Neural cell (in vitro differentiated cells): Measurements from ENCODE around the gene ZNF507. TPM values are rescaled to one million over a fixed set of nuclear protein-coding genes. Genes with fewer than 3 reads are reported as not detected.
"Not testable (repeated sequence)": the region's sequence is repeated elsewhere in the genome, so short reads cannot be mapped to it uniquely, and the experiment has no call there.

ENCODE experiments used
- H2AFZ ChIP-seq: fragments of 200-600, 300-800 bp; sonication (generic), shearing (Covaris generic); 2 replicates; pipeline ENCODE4 v1.6.0; 2014; ENCODE audit warnings: low read depth, mild to moderate bottlenecking, antibody characterized with exemption, low read length, moderate library complexity
- H3F3A ChIP-seq: fragments of 200-600 bp; shearing (Covaris generic); 2 replicates; pipeline ENCODE4 v1.6.1; 2016; ENCODE audit warnings: mild to moderate bottlenecking, moderate library complexity, mixed read lengths, antibody characterized with exemption, low read length; ENCODE audit not compliant: insufficient read depth, poor library complexity, severe bottlenecking
- H3K27ac ChIP-seq: fragments of 200-600, 300-800 bp; sonication (generic), shearing (Covaris generic); 2 replicates; pipeline ENCODE4 v1.5.1; 2014; ENCODE audit warnings: mild to moderate bottlenecking, low read length, moderate library complexity
- H3K27me3 ChIP-seq: fragments of 300-800, 200-600 bp; sonication (generic), shearing (Covaris generic); 2 replicates; pipeline ENCODE4 v1.6.0; 2014; ENCODE audit warnings: mild to moderate bottlenecking, low read depth, low read length, moderate library complexity; ENCODE audit not compliant: insufficient read depth
- H3K36me3 ChIP-seq: fragments of 300-800, 200-600 bp; sonication (generic), shearing (Covaris generic); 2 replicates; pipeline ENCODE4 v1.5.1; 2014; ENCODE audit warnings: mild to moderate bottlenecking, antibody characterized with exemption, low read length, moderate library complexity; ENCODE audit not compliant: insufficient read depth
- H3K4me2 ChIP-seq: fragments of 300-800, 200-600 bp; sonication (generic), shearing (Covaris generic); 2 replicates; pipeline ENCODE4 v1.6.0; 2014; ENCODE audit warnings: mild to moderate bottlenecking, low read length
- H3K4me3 ChIP-seq: fragments of 300-800, 200-600 bp; sonication (generic), shearing (Covaris generic); 2 replicates; pipeline ENCODE4 v1.5.1; 2014; ENCODE audit warnings: mild to moderate bottlenecking, low read length, moderate library complexity
- H3K79me2 ChIP-seq: fragments of 200-600 bp; shearing (Covaris generic); replicated peaks from 2 replicates; pipeline ENCODE4 v1.6.0; 2014; ENCODE audit warnings: mild to moderate bottlenecking, low read length, moderate library complexity; ENCODE audit not compliant: insufficient read depth
- H3K9ac ChIP-seq: fragments of 300-800, 200-600 bp; sonication (generic), shearing (Covaris generic); 2 replicates; pipeline ENCODE4 v1.6.1; 2016; ENCODE audit warnings: mild to moderate bottlenecking, low read length, mixed read lengths
- H3K9me2 ChIP-seq: fragments of 200-600 bp; shearing (Covaris generic); 2 replicates; pipeline ENCODE4 v1.6.1; 2016; ENCODE audit warnings: mild to moderate bottlenecking, low read length, mixed read lengths; ENCODE audit not compliant: insufficient read depth
- H3K9me3 ChIP-seq: fragments of 200-600, 300-800 bp; sonication (generic), shearing (Covaris generic); 2 replicates; pipeline ENCODE4 v1.6.1; 2016; ENCODE audit warnings: mild to moderate bottlenecking, mixed run types, low read length, moderate library complexity, mixed read lengths
- H4K20me1 ChIP-seq: fragments of 200-600 bp; shearing (Covaris generic); 2 replicates; pipeline ENCODE4 v1.6.1; 2016; ENCODE audit warnings: mild to moderate bottlenecking, mixed run types; ENCODE audit not compliant: insufficient read depth
- CTCF ChIP-seq: fragments of 450-650 bp; IDR thresholded peaks from 2 replicates; pipeline ENCODE4 v1.5.1; 2014; ENCODE audit warnings: antibody characterized with exemption, mild to moderate bottlenecking, moderate library complexity; ENCODE audit not compliant: poor library complexity, severe bottlenecking
- EP300 ChIP-seq: fragments of 450-650 bp; conservative IDR thresholded peaks from 2 replicates; pipeline ENCODE4 v1.6.1; 2014; ENCODE audit warnings: antibody characterized with exemption, mild to moderate bottlenecking, moderate library complexity; ENCODE audit not compliant: poor library complexity, severe bottlenecking
- MXI1 ChIP-seq: fragments of 450-650 bp; conservative IDR thresholded peaks from 2 replicates; pipeline ENCODE4 v1.6.1; 2014; ENCODE audit warnings: antibody characterized with exemption, mild to moderate bottlenecking; ENCODE audit not compliant: poor library complexity, severe bottlenecking
- POLR2AphosphoS5 ChIP-seq: IDR thresholded peaks from 2 replicates; pipeline ENCODE4 v1.6.1; 2012
- RAD21 ChIP-seq: fragments of 450-650 bp; conservative IDR thresholded peaks from 2 replicates; pipeline ENCODE4 v1.6.1; 2014; ENCODE audit warnings: antibody characterized with exemption, mild to moderate bottlenecking, moderate library complexity
- REST ChIP-seq: IDR thresholded peaks from 2 replicates; pipeline ENCODE4 v1.6.1; 2012; ENCODE audit warnings: borderline replicate concordance
- SMC3 ChIP-seq: fragments of 450-650 bp; conservative IDR thresholded peaks from 2 replicates; pipeline ENCODE4 v1.6.1; 2014; ENCODE audit warnings: antibody characterized with exemption, mild to moderate bottlenecking, moderate library complexity; ENCODE audit not compliant: poor library complexity
- polyA plus RNA-seq: library from polyadenylated mRNA; depleted of rRNA; stranded (reverse); fragments of >200 nt; gene quantifications from 2 replicates; pipeline ENCODE4 v1.2.3, GENCODE V29; 2014

The ZNF507 gene
- polyA plus RNA-seq, 1 donor from 2014 or later = 9.9 TPM

- H4K20me1 ChIP-seq, H3K27me3 ChIP-seq, H3K9ac ChIP-seq, H3K9me3 ChIP-seq, H3K36me3 ChIP-seq, H3F3A ChIP-seq, H3K79me2 ChIP-seq, H3K4me3 ChIP-seq, H3K9me2 ChIP-seq, H3K4me2 ChIP-seq, H3K27ac ChIP-seq, H2AFZ ChIP-seq: not testable (repeated sequence)
Measured at GRCh38 chr19:32423944-32424343, 78.5 kb downstream of the ZNF507 start.

GRCh38 chr19:32427536-32427935 lies 82.1 kb downstream of the ZNF507 start:
- Histone ChIP-seq H3F3A (no peaks in the 10 kb centered on the region), H4K20me1 (no peaks in the 10 kb centered on the region), H3K4me2 (no peak overlapping the region), H3K9me3 (no peaks in the 10 kb centered on the region), H3K36me3 (no peaks in the 10 kb centered on the region), H3K9me2 (no peaks in the 10 kb centered on the region), H3K79me2 (no peaks in the 10 kb centered on the region), H2AFZ (no peak overlapping the region), H3K4me3 (no peak overlapping the region), H3K27ac (no peak overlapping the region), H3K9ac (no peak overlapping the region), H3K27me3 (no peaks in the 10 kb centered on the region)
- TF ChIP-seq RAD21 (no peak), EP300 (no peak), MXI1 (no peak), SMC3 (no peak), POLR2AphosphoS5 (no peak), REST (no peak)

GRCh38 chr19:32436692-32437091 lies 91.3 kb downstream of the ZNF507 start:
- Histone ChIP-seq H3K27ac (no peak overlapping the region), H3K9ac (no peak overlapping the region), H3K36me3 (peaks cover 7% of the 10 kb centered on the region), H3K9me3 (no peaks in the 10 kb centered on the region), H4K20me1 (no peaks in the 10 kb centered on the region), H3K4me2 (no peak overlapping the region), H3K4me3 (no peak overlapping the region), H3K79me2 (no peaks in the 10 kb centered on the region), H2AFZ (no peak overlapping the region), H3K27me3 (no peaks in the 10 kb centered on the region), H3K9me2 (no peaks in the 10 kb centered on the region), H3F3A (no peaks in the 10 kb centered on the region)
- TF ChIP-seq RAD21 (no peak), CTCF (no peak), SMC3 (no peak)
